ENCODE measurements around the gene TMEM220. TPM values are rescaled to one million over a fixed set of nuclear protein-coding genes. Genes with fewer than 3 reads are reported as not detected.

TMEM220 gene
- total RNA-seq, 4 donors from 2014 or later, result 4.5 to 12.1 (median 9.4) TPM

DNA sequence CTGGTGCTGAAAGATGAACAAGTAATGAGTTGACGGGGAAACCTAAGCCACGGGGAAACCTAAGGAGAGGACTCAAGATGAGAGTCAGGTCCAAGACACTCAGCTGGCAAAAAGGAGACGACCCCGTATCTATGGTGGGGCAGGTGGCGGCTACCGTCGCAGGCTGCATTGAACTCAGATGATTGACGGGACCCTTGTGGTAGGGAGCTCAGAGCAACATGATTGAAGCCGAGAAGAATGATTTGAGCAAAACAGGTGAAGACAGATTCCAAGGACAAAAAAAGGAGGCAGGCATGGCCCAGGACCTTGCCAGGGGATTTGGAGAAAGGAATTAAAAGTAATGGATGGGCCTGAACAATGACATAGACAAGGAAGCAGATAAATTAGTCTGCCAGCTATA is 65.3 kb downstream of the TMEM220 start:
- Histone ChIP-seq H3K36me3 (no peaks in the 10 kb centered on the region), H3K27me3 (no peaks in the 10 kb centered on the region), H3K27ac (no peak overlapping the region), H3K4me3 (no peak overlapping the region), H3K4me1 (no peaks in the 10 kb centered on the region), H3K9me3 (no peaks in the 10 kb centered on the region)
- DNase-seq (ENCODE audit: low spot score in 2 of 2), result no peak
- WGBS, result 89% methylated on average over 9 of the region's 9 CpGs
- TF ChIP-seq, protein P1, sequence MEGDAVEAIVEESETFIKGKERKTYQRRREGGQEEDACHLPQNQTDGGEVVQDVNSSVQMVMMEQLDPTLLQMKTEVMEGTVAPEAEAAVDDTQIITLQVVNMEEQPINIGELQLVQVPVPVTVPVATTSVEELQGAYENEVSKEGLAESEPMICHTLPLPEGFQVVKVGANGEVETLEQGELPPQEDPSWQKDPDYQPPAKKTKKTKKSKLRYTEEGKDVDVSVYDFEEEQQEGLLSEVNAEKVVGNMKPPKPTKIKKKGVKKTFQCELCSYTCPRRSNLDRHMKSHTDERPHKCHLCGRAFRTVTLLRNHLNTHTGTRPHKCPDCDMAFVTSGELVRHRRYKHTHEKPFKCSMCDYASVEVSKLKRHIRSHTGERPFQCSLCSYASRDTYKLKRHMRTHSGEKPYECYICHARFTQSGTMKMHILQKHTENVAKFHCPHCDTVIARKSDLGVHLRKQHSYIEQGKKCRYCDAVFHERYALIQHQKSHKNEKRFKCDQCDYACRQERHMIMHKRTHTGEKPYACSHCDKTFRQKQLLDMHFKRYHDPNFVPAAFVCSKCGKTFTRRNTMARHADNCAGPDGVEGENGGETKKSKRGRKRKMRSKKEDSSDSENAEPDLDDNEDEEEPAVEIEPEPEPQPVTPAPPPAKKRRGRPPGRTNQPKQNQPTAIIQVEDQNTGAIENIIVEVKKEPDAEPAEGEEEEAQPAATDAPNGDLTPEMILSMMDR (IDR thresholded peaks at IDR 0.05), result no peak
- no peak for TF ChIP-seq POLR2A (IDR thresholded peaks at IDR 0.05)
- TF ChIP-seq POLR2AphosphoS5 (IDR thresholded peaks at IDR 0.05), result no peak
- TF ChIP-seq EP300 (IDR thresholded peaks at IDR 0.05), result no peak

Other genes starting within 250 kb of the TMEM220 start
- not detected for gene MYH1, start 211.5 kb downstream of the TMEM220 start, total RNA-seq
- gene MYH2, start 180.4 kb downstream of the TMEM220 start, total RNA-seq, result not detected
- 1 to 10 TPM in 2 of 4 donors, under 1 TPM in 2; 0.89 to 6.5 (median 1.1) TPM for gene MYH3, start 72.7 kb downstream of the TMEM220 start, total RNA-seq
- gene SCO1, start 32.5 kb downstream of the TMEM220 start, total RNA-seq, result 10 to 100 TPM; 11.9 to 34.2 (median 14.1) TPM
- 10 to 100 TPM in 3 of 4 donors, 1 to 10 TPM in 1; 8.8 to 22.4 (median 10.6) TPM for gene ADPRM, start 32.4 kb downstream of the TMEM220 start, total RNA-seq
- 1 to 10 TPM in 2 of 4 donors, not detected in 2; 2.0 to 8.9 TPM for gene TMEM238L, start 74.1 kb upstream of the TMEM220 start, total RNA-seq
- under 1 TPM in 2 of 4 donors, not detected in 2; 0.68 to 0.91 TPM for gene PIRT, start 108.1 kb upstream of the TMEM220 start, total RNA-seq